IMR-90 (cell line): ENCODE results near the gene PPP1R16B. TPM values are rescaled to one million over a fixed set of nuclear protein-coding genes. Genes with fewer than 3 reads are reported as not detected.

Experiments
- ATAC-seq: fragments of 200-7000 bp; cut with Tn5 transposase; 2 replicates; pipeline ENCODE4 v1.9.1; 2020; ENCODE audit warnings: low read depth, mild to moderate bottlenecking, moderate library complexity
- BruUV-seq: library from RNA; stranded (reverse); fragments of 400-500 nt; replicated peaks from 2 replicates; lab custom pipeline; 2021; lab: Mats Ljungman, UMichigan
- CTCF ChIA-PET: fragments of 300-600 bp; formaldehyde crosslinking; extraction: SDS; loops from one replicate; lab custom pipeline; 2021; ENCODE audit warnings: antibody characterized with exemption; lab: Yijun Ruan, JAX
- POLR2A ChIA-PET: fragments of 300-600 bp; sonication (Branson Sonifier 250); formaldehyde crosslinking; loops from one replicate; lab custom pipeline; 2022; ENCODE audit warnings: antibody characterized with exemption; ENCODE audit not compliant: unreplicated experiment; lab: Charles Lee
- DNase-seq: peaks from one replicate; pipeline ENCODE4 v3.0.0; 2013
- H2AFZ ChIP-seq: replicated peaks from 2 replicates; pipeline ENCODE3; 2013; ENCODE audit warnings: low read length, mild to moderate bottlenecking; ENCODE audit not compliant: poor library complexity
- H2AK5ac ChIP-seq: 2 replicates; pipeline ENCODE4 v1.6.1; 2013; ENCODE audit warnings: low read depth, low read length, inconsistent platforms
- H2AK9ac ChIP-seq: replicated peaks from 2 replicates; pipeline ENCODE3; 2013; ENCODE audit warnings: mild to moderate bottlenecking, low read depth, low read length, moderate library complexity; ENCODE audit not compliant: poor library complexity
- H2BK120ac ChIP-seq: 2 replicates; pipeline ENCODE4 v1.6.1; 2013; ENCODE audit warnings: low read depth, low read length, inconsistent platforms
- H2BK15ac ChIP-seq: 3 replicates; pipeline ENCODE4 v1.6.1; 2013; ENCODE audit warnings: low read depth, low read length, inconsistent platforms
- H2BK20ac ChIP-seq: 2 replicates; pipeline ENCODE4 v1.6.1; 2013; ENCODE audit warnings: low read depth, mild to moderate bottlenecking, inconsistent platforms, low read length, moderate library complexity
- H2BK5ac ChIP-seq: 2 replicates; pipeline ENCODE4 v1.6.1; 2013; ENCODE audit warnings: mild to moderate bottlenecking, low read depth, low read length, inconsistent platforms; ENCODE audit not compliant: poor library complexity, severe bottlenecking
- H3K14ac ChIP-seq: replicated peaks from 2 replicates; pipeline ENCODE4 v1.6.1; 2013; ENCODE audit warnings: low read depth, low read length, inconsistent platforms
- H3K18ac ChIP-seq: 2 replicates; pipeline ENCODE4 v1.6.1; 2013; ENCODE audit warnings: low read depth, low read length, control low read depth
- H3K23ac ChIP-seq: 2 replicates; pipeline ENCODE4 v1.6.1; 2013; ENCODE audit warnings: low read depth, low read length, inconsistent platforms
- H3K27ac ChIP-seq: 2 replicates; pipeline ENCODE4 v1.5.1; 2013; ENCODE audit warnings: mild to moderate bottlenecking, control low read depth, low read length; ENCODE audit not compliant: insufficient read depth
- H3K27me3 ChIP-seq: 2 replicates; pipeline ENCODE4 v1.6.1; 2013; ENCODE audit warnings: low read length; ENCODE audit not compliant: control insufficient read depth, insufficient read depth
- H3K36me3 ChIP-seq: 2 replicates; pipeline ENCODE4 v1.6.1; 2013; ENCODE audit warnings: low read length, mixed read lengths; ENCODE audit not compliant: control insufficient read depth, insufficient read depth
- H3K4ac ChIP-seq: 2 replicates; pipeline ENCODE4 v1.6.1; 2013; ENCODE audit warnings: low read depth, low read length, inconsistent platforms
- H3K4me1 ChIP-seq: 2 replicates; pipeline ENCODE4 v1.6.1; 2013; ENCODE audit warnings: low read length, mixed read lengths; ENCODE audit not compliant: control insufficient read depth, insufficient read depth
- H3K4me2 ChIP-seq: 2 replicates; pipeline ENCODE4 v1.6.1; 2013; ENCODE audit warnings: low read depth, mild to moderate bottlenecking, control low read depth, low read length, moderate library complexity
- H3K4me3 ChIP-seq: 2 replicates; pipeline ENCODE4 v1.5.1; 2013; ENCODE audit warnings: low read depth, mild to moderate bottlenecking, control low read depth, low read length, moderate library complexity; ENCODE audit not compliant: insufficient read depth
- H3K56ac ChIP-seq: 2 replicates; pipeline ENCODE4 v1.6.1; 2013; ENCODE audit warnings: low read length, inconsistent platforms; ENCODE audit not compliant: insufficient read depth; ENCODE audit errors: extremely low read depth
- H3K79me1 ChIP-seq, 2 experiments: 2 replicates each; pipeline ENCODE4 v1.6.1; 2013; ENCODE audit warnings: low read length in 2 of 2, inconsistent platforms in 1 of 2, low read depth in 1 of 2
- H3K9ac ChIP-seq: 2 replicates; pipeline ENCODE4 v1.6.1; 2013; ENCODE audit warnings: low read depth, low read length, control low read depth
- H3K9me1 ChIP-seq: 2 replicates; pipeline ENCODE4 v1.6.1; 2013; ENCODE audit warnings: low read length, inconsistent platforms; ENCODE audit not compliant: insufficient read depth
- H3K9me3 ChIP-seq: 2 replicates; pipeline ENCODE4 v1.6.1; 2013; ENCODE audit warnings: low read length; ENCODE audit not compliant: control insufficient read depth, insufficient read depth
- H4K20me1 ChIP-seq: 2 replicates; pipeline ENCODE4 v1.6.1; 2013; ENCODE audit warnings: low read length, inconsistent platforms; ENCODE audit not compliant: insufficient read depth
- H4K5ac ChIP-seq: 2 replicates; pipeline ENCODE4 v1.6.1; 2013; ENCODE audit warnings: mild to moderate bottlenecking, low read depth, low read length, control low read depth
- H4K8ac ChIP-seq, 2 experiments: 2 replicates each; pipeline ENCODE4 v1.6.1; 2013; ENCODE audit warnings: low read depth in 2 of 2, low read length in 2 of 2, control low read depth in 1 of 2, inconsistent platforms in 1 of 2
- H4K91ac ChIP-seq: 2 replicates; pipeline ENCODE4 v1.6.1; 2013; ENCODE audit warnings: low read depth, low read length, inconsistent platforms; ENCODE audit not compliant: insufficient read depth
- CEBPB ChIP-seq: IDR thresholded peaks from 2 replicates; pipeline ENCODE4 v1.6.1; 2012; ENCODE audit warnings: low read depth, low read length, improper control_type of control experiment
- CHD1 ChIP-seq: IDR thresholded peaks from 2 replicates; pipeline ENCODE4 v1.6.1; 2012; ENCODE audit warnings: low read depth, low read length, improper control_type of control experiment
- FOS ChIP-seq: fragments of 150-350 bp; IDR thresholded peaks from 2 replicates; pipeline ENCODE4 v1.6.1; 2016; ENCODE audit warnings: low read depth, low read length
- MAFK ChIP-seq: IDR thresholded peaks from 2 replicates; pipeline ENCODE4 v1.6.1; 2012; ENCODE audit warnings: low read depth, low read length, improper control_type of control experiment
- NFE2L2 ChIP-seq: fragments of 150-350 bp; IDR thresholded peaks from 2 replicates; pipeline ENCODE4 v1.6.1; 2016; ENCODE audit warnings: low read depth, mild to moderate bottlenecking, low read length
- RCOR1 ChIP-seq: IDR thresholded peaks from 2 replicates; pipeline ENCODE4 v1.6.1; 2012; ENCODE audit warnings: mild to moderate bottlenecking, low read length, improper control_type of control experiment; ENCODE audit not compliant: insufficient replicate concordance
- RFX5 ChIP-seq: IDR thresholded peaks from 2 replicates; pipeline ENCODE4 v1.8.0; 2012; ENCODE audit warnings: low read depth, mild to moderate bottlenecking, low read length, moderate library complexity
- SMC3 ChIP-seq: fragments of 150-350 bp; IDR thresholded peaks from 2 replicates; pipeline ENCODE4 v1.6.1; 2016; ENCODE audit warnings: low read depth, mild to moderate bottlenecking, antibody characterized with exemption, low read length, moderate library complexity
- WGBS, 2 experiments: methylation state at CpG; one replicate each; pipeline versions ENCODE4 v1.1.5 to v1.1.7; 2013; ENCODE audit warnings: missing lambda C conversion rate in 2 of 2; ENCODE audit not compliant: insufficient read length in 1 of 2; ENCODE audit errors: extremely low coverage in 2 of 2; 5-methylcytosine and 5-hydroxymethylcytosine counted together
- dilution Hi-C: fragments of 300-500 bp; cut with HindIII; formaldehyde crosslinking; loops from one replicate; pipeline ENCODE4 v1.14.3; 2018; ENCODE audit warnings: low sequenced_read_pairs; ENCODE audit not compliant: unreplicated experiment
- in situ Hi-C: fragments of 300-500 bp; cut with MboI; formaldehyde crosslinking; loops from 3 replicates; pipeline ENCODE4 v1.14.3; 2019; ENCODE audit warnings: low sequenced_read_pairs, inconsistent platforms, mixed read lengths
- intact Hi-C: fragments of 100-400 bp; cut with micrococcal nuclease; formaldehyde crosslinking; loops from 2 replicates; pipeline ENCODE4 v1.10.0; 2022
- polyA plus RNA-seq, 3 experiments: library from polyadenylated mRNA; depleted of rRNA; stranded (reverse); fragments of >200 nt; gene quantifications; 2 replicates each; pipeline ENCODE4 v1.2.3, GENCODE V29; 2012; ENCODE audit warnings: low replicate concordance in 1 of 3
- total RNA-seq: library from RNA; depleted of rRNA; stranded (reverse); fragments of >200 nt; gene quantifications from 2 replicates; pipeline ENCODE4 v1.2.3, GENCODE V29; 2012
- TF ChIP-seq, protein P1 (sequence below): conservative IDR thresholded peaks from 2 replicates; pipeline ENCODE4 v1.5.1; 2012; ENCODE audit warnings: mild to moderate bottlenecking, low read depth, low read length, improper control_type of control experiment
- TF ChIP-seq, protein P2 (sequence below): fragments of 150-350 bp; IDR thresholded peaks from 2 replicates; pipeline ENCODE4 v1.6.1; 2016; ENCODE audit warnings: low read depth, mild to moderate bottlenecking, low read length, moderate library complexity, borderline replicate concordance
- TF ChIP-seq, protein P3 (sequence below): fragments of 150-350 bp; IDR thresholded peaks from 2 replicates; pipeline ENCODE4 v1.6.1; 2017; ENCODE audit warnings: mild to moderate bottlenecking, antibody characterized with exemption, low read length, low read depth

Gene PPP1R16B
- total and polyA plus RNA-seq, 2 of the 4 experiments (the other 2 are of a cell fraction): not detected

DNA sequence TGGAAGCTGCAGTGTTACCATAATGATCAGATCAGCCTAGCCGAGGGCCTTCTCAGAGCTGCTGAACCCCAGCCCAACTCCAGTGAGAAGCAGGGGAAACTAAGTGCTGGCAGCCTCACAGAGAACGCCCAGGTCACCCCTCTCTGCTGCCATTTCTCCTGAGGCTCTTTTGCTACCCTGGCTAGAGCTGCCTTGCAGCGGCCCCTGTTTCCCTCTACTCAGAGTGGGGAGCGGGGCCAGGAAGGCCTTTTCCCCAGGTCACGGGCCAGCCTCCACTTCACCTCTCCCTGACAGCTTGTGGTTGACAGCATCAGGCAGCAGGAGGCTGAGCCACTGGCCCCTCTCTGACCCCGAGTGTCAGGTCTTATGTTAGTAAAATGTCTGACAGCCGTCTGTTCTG, 34.5 kb upstream of the PPP1R16B start:
- DNase-seq (no peak), ATAC-seq (no peak)
- dilution Hi-C loops (no loop called here), in situ Hi-C loops (loop anchor here (25.0 kb wide), 1 partner anchor 266 kb away; no protein-coding TSS in a partner anchor), intact Hi-C loops (no loop called here)
- no peak overlapping the region for H2BK15ac ChIP-seq
- no peak overlapping the region for H3K14ac ChIP-seq
- no TSS peak for BruUV-seq
- no peaks in the 10 kb centered on the region for H3K27me3 ChIP-seq
- peaks cover 3% of the 10 kb centered on the region; the same call in 1 of the 2 replicates for H3K9me1 ChIP-seq
- no peak overlapping the region for H4K91ac ChIP-seq
- no peak overlapping the region for H3K27ac ChIP-seq
- 100% methylated on average over 2 of the region's 7 CpGs; no CpG with 5 or more reads in 1 of the 2 experiments for WGBS, 2 experiments
- ChIA-PET CTCF (no interaction called here), POLR2A (no interaction called here)
- no peaks in the 10 kb centered on the region for H3K4me1 ChIP-seq
- no peak overlapping the region for H2BK5ac ChIP-seq
- no peaks in the 10 kb centered on the region for H4K20me1 ChIP-seq
- no peak overlapping the region for H2AFZ ChIP-seq
- H3K9me3 ChIP-seq: no peaks in the 10 kb centered on the region
- no peak overlapping the region for H2AK9ac ChIP-seq
- peaks cover 29% of the 10 kb centered on the region for H3K36me3 ChIP-seq
- TF ChIP-seq, protein P1, sequence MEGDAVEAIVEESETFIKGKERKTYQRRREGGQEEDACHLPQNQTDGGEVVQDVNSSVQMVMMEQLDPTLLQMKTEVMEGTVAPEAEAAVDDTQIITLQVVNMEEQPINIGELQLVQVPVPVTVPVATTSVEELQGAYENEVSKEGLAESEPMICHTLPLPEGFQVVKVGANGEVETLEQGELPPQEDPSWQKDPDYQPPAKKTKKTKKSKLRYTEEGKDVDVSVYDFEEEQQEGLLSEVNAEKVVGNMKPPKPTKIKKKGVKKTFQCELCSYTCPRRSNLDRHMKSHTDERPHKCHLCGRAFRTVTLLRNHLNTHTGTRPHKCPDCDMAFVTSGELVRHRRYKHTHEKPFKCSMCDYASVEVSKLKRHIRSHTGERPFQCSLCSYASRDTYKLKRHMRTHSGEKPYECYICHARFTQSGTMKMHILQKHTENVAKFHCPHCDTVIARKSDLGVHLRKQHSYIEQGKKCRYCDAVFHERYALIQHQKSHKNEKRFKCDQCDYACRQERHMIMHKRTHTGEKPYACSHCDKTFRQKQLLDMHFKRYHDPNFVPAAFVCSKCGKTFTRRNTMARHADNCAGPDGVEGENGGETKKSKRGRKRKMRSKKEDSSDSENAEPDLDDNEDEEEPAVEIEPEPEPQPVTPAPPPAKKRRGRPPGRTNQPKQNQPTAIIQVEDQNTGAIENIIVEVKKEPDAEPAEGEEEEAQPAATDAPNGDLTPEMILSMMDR: no peak
- TF ChIP-seq RFX5 (no peak), FOS (no peak), SMC3 (no peak), CHD1 (no peak), RCOR1 (no peak), NFE2L2 (no peak), CEBPB (no peak), MAFK (no peak)
- TF ChIP-seq, protein P2, sequence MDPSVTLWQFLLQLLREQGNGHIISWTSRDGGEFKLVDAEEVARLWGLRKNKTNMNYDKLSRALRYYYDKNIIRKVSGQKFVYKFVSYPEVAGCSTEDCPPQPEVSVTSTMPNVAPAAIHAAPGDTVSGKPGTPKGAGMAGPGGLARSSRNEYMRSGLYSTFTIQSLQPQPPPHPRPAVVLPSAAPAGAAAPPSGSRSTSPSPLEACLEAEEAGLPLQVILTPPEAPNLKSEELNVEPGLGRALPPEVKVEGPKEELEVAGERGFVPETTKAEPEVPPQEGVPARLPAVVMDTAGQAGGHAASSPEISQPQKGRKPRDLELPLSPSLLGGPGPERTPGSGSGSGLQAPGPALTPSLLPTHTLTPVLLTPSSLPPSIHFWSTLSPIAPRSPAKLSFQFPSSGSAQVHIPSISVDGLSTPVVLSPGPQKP: no peak
- TF ChIP-seq, protein P3, sequence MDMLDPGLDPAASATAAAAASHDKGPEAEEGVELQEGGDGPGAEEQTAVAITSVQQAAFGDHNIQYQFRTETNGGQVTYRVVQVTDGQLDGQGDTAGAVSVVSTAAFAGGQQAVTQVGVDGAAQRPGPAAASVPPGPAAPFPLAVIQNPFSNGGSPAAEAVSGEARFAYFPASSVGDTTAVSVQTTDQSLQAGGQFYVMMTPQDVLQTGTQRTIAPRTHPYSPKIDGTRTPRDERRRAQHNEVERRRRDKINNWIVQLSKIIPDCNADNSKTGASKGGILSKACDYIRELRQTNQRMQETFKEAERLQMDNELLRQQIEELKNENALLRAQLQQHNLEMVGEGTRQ: no peak
- H2BK120ac ChIP-seq: no peak overlapping the region
- H2AK5ac ChIP-seq: no peak overlapping the region
- no peaks in the 10 kb centered on the region for H3K79me1 ChIP-seq
- H3K4ac ChIP-seq: no peak overlapping the region
- no peak overlapping the region for H3K4me2 ChIP-seq
- H3K9ac ChIP-seq: no peak overlapping the region
- no peak overlapping the region for H4K5ac ChIP-seq
- H3K18ac ChIP-seq: no peak overlapping the region
- H3K56ac ChIP-seq: no peak overlapping the region
- H3K23ac ChIP-seq: no peak overlapping the region
- H3K4me3 ChIP-seq: no peak overlapping the region
- no peak overlapping the region for H4K8ac ChIP-seq
- no peak overlapping the region for H2BK20ac ChIP-seq
